SK-N-SH (cell line): ENCODE results near the gene STX18. TPM values are rescaled to one million over a fixed set of nuclear protein-coding genes. Genes with fewer than 3 reads are reported as not detected.

Experiments
- CTCF ChIA-PET: fragments of 300-600, 350-600 bp; formaldehyde crosslinking; extraction: SDS; loops from one replicate; lab custom pipeline; 2021; lab: Yijun Ruan, JAX
- POLR2A ChIA-PET: fragments of 350-600 bp; sonication (Branson Sonifier 250); formaldehyde crosslinking; extraction: SDS; loops from one replicate; lab custom pipeline; 2020; ENCODE audit warnings: antibody characterized with exemption, inconsistent platforms; lab: Yijun Ruan, JAX
- DNase-seq: peaks from one replicate; pipeline ENCODE4 v3.0.0; 2012
- H2AFZ ChIP-seq: fragments of 200-600 bp; sonication (generic); 2 replicates; pipeline ENCODE4 v1.8.1; 2016; ENCODE audit warnings: antibody characterized with exemption, mild to moderate bottlenecking, low read depth
- H3F3A ChIP-seq: fragments of 200-600 bp; sonication (generic); replicated peaks from 2 replicates; pipeline ENCODE3; 2016; ENCODE audit warnings: antibody characterized with exemption, mild to moderate bottlenecking; ENCODE audit not compliant: insufficient read depth
- H3K27ac ChIP-seq, 2 experiments: fragments of 200-500 bp in 1 of 2; fragments of 200-600 bp in 1 of 2; sonication (Bioruptor generic) in 1 of 2; sonication (generic), shearing (Covaris generic) in 1 of 2; 2 replicates each; pipeline versions ENCODE4 v1.5.1 to v1.6.1; 2014 to 2016; ENCODE audit warnings: low read depth in 2 of 2, inconsistent platforms in 1 of 2, low read length in 1 of 2, mild to moderate bottlenecking in 1 of 2, mixed read lengths in 1 of 2
- H3K27me3 ChIP-seq: fragments of 200-600 bp; sonication (generic), shearing (Covaris generic); 2 replicates; pipeline ENCODE4 v1.6.1; 2016; ENCODE audit warnings: mixed run types; ENCODE audit not compliant: insufficient read depth
- H3K36me3 ChIP-seq, 2 experiments: fragments of 200-500 bp in 1 of 2; fragments of 200-600 bp in 1 of 2; sonication (Bioruptor generic) in 1 of 2; sonication (generic) in 1 of 2; replicated peaks in 1 of 2; 2 replicates each; pipeline versions ENCODE3 to v1.5.1; 2014 to 2016; ENCODE audit warnings: low read length in 1 of 2, mild to moderate bottlenecking in 1 of 2; ENCODE audit not compliant: insufficient read depth in 2 of 2, control insufficient read depth in 1 of 2
- H3K4me1 ChIP-seq, 2 experiments: fragments of 200-500 bp in 1 of 2; fragments of 200-600 bp in 1 of 2; sonication (Bioruptor generic) in 1 of 2; sonication (generic), shearing (Covaris generic) in 1 of 2; 2 replicates each; pipeline versions ENCODE4 v1.5.1 to v1.6.1; 2014 to 2016; ENCODE audit warnings: low read depth in 1 of 2, low read length in 1 of 2, mixed run types in 1 of 2; ENCODE audit not compliant: insufficient read depth in 2 of 2, control insufficient read depth in 1 of 2
- H3K4me2 ChIP-seq: fragments of 200-600 bp; sonication (generic), shearing (Covaris generic); 2 replicates; pipeline ENCODE4 v1.6.1; 2017; ENCODE audit warnings: mixed run types
- H3K4me3 ChIP-seq, 2 experiments: fragments of 200-500 bp in 1 of 2; fragments of 200-600 bp in 1 of 2; sonication (Bioruptor generic) in 1 of 2; sonication (generic), shearing (Covaris generic) in 1 of 2; 2 replicates each; pipeline versions ENCODE4 v1.5.1 to v1.8.1; 2014 to 2016; ENCODE audit warnings: low read depth in 2 of 2, inconsistent platforms in 1 of 2, low read length in 1 of 2, mild to moderate bottlenecking in 1 of 2, mixed read lengths in 1 of 2, moderate library complexity in 1 of 2
- H3K79me2 ChIP-seq: fragments of 200-600 bp; sonication (generic); 2 replicates; pipeline ENCODE4 v1.8.1; 2017; ENCODE audit warnings: mild to moderate bottlenecking; ENCODE audit not compliant: insufficient read depth
- H3K9ac ChIP-seq: fragments of 200-600 bp; sonication (generic); 2 replicates; pipeline ENCODE4 v1.6.1; 2017; ENCODE audit warnings: mixed run types
- H3K9me2 ChIP-seq: fragments of 200-600 bp; sonication (generic); 2 replicates; pipeline ENCODE4 v1.6.1; 2017; ENCODE audit warnings: mixed run types
- H3K9me3 ChIP-seq: fragments of 200-600 bp; sonication (generic); 2 replicates; pipeline ENCODE4 v1.6.1; 2017; ENCODE audit warnings: mixed run types, mild to moderate bottlenecking, moderate library complexity
- H4K20me1 ChIP-seq: fragments of 200-600 bp; sonication (generic); 2 replicates; pipeline ENCODE4 v1.6.1; 2017; ENCODE audit warnings: mild to moderate bottlenecking, mixed run types; ENCODE audit not compliant: insufficient read depth
- ELF1 ChIP-seq: IDR thresholded peaks from 2 replicates; pipeline ENCODE4 v1.4.0; 2012
- EZH2phosphoT487 ChIP-seq: fragments of 200-600 bp; sonication (generic); IDR thresholded peaks from 2 replicates; pipeline ENCODE4 v1.6.1; 2017; ENCODE audit warnings: low read depth, mixed run types, mild to moderate bottlenecking, antibody characterized with exemption, moderate library complexity, borderline replicate concordance
- FOSL2 ChIP-seq: IDR thresholded peaks from 2 replicates; pipeline ENCODE4 v1.4.0; 2012; ENCODE audit warnings: low read depth, mild to moderate bottlenecking, moderate library complexity, borderline replicate concordance
- GABPA ChIP-seq: IDR thresholded peaks from 2 replicates; pipeline ENCODE4 v1.4.0; 2012; ENCODE audit warnings: low read depth, mild to moderate bottlenecking
- JUND ChIP-seq: IDR thresholded peaks from 2 replicates; pipeline ENCODE4 v1.4.0; 2012
- MEF2A ChIP-seq: IDR thresholded peaks from 2 replicates; pipeline ENCODE4 v1.4.0; 2012; ENCODE audit warnings: low read depth, borderline replicate concordance
- NRF1 ChIP-seq: IDR thresholded peaks from 2 replicates; pipeline ENCODE4 v1.6.1; 2012; ENCODE audit warnings: low read depth, mild to moderate bottlenecking, low read length
- POLR2AphosphoS5 ChIP-seq: IDR thresholded peaks from 2 replicates; pipeline ENCODE4 v1.6.1; 2012; ENCODE audit warnings: low read depth, low read length
- RCOR1 ChIP-seq: fragments of 150-350 bp; IDR thresholded peaks from 2 replicates; pipeline ENCODE4 v1.6.1; 2017; ENCODE audit warnings: antibody characterized with exemption, low read length
- SMC3 ChIP-seq: IDR thresholded peaks from 2 replicates; pipeline ENCODE4 v1.6.1; 2012; ENCODE audit warnings: low read depth, low read length, improper control_type of control experiment
- TCF12 ChIP-seq: IDR thresholded peaks from 2 replicates; pipeline ENCODE4 v1.4.0; 2012
- TEAD4 ChIP-seq: IDR thresholded peaks from 2 replicates; pipeline ENCODE4 v1.4.0; 2012; ENCODE audit warnings: mild to moderate bottlenecking, borderline replicate concordance; ENCODE audit not compliant: insufficient read depth
- WGBS: methylation state at CpG from one replicate; pipeline ENCODE4 v1.1.6; 2017; ENCODE audit warnings: low lambda C conversion rate; 5-methylcytosine and 5-hydroxymethylcytosine counted together
- polyA plus RNA-seq, 3 experiments: library from polyadenylated mRNA; depleted of rRNA; stranded (reverse); fragments of >200 nt; gene quantifications; 2 replicates each; pipeline ENCODE4 v1.2.3, GENCODE V29; 2012
- TF ChIP-seq, protein P1 (sequence below): IDR thresholded peaks from 2 replicates; pipeline ENCODE4 v1.6.1; 2012; ENCODE audit warnings: mild to moderate bottlenecking, low read depth, low read length, moderate library complexity
- TF ChIP-seq, protein P2 (sequence below): fragments of 150-350 bp; IDR thresholded peaks from 2 replicates; pipeline ENCODE4 v1.6.1; 2016; ENCODE audit warnings: mild to moderate bottlenecking, low read depth, low read length
- TF ChIP-seq, protein P3 (sequence below): IDR thresholded peaks from 2 replicates; pipeline ENCODE4 v1.4.0; 2012; ENCODE audit warnings: low read depth, borderline replicate concordance
- TF ChIP-seq, protein P4 (sequence below): IDR thresholded peaks from 2 replicates; pipeline ENCODE4 v1.4.0; 2012; ENCODE audit warnings: low read depth
- TF ChIP-seq, protein P5 (sequence below): IDR thresholded peaks from 2 replicates; pipeline ENCODE4 v1.4.0; 2012; ENCODE audit warnings: low read depth, borderline replicate concordance

STX18 gene
- polyA plus RNA-seq, 1 of the 3 experiments (the other 2 are of a cell fraction), result 17.3 TPM

DNA sequence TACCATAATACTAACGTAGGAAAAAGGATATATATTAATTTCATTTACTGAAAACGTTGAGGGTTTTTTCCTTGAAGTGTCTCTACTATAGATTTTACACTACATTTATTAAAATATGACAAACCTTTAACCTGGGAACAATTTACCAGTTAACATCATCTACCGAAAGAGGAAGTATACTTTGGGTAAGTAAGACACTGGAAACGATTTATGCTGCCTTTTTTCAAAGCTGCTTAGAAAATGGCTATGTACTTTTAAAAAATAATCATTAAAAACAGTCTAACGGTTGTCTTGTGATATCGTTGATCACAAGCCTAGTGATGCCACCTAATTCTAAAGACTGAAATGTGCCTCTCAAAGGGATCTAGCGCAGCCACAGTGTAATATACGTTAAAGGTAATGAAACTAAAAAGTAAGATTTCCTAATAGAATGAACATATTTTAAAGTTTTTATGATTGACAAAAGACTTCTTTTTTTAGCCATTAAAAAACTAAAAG, 50.4 kb downstream of the STX18 start:
- no peak for TF ChIP-seq MEF2A
- TF ChIP-seq, protein P1, sequence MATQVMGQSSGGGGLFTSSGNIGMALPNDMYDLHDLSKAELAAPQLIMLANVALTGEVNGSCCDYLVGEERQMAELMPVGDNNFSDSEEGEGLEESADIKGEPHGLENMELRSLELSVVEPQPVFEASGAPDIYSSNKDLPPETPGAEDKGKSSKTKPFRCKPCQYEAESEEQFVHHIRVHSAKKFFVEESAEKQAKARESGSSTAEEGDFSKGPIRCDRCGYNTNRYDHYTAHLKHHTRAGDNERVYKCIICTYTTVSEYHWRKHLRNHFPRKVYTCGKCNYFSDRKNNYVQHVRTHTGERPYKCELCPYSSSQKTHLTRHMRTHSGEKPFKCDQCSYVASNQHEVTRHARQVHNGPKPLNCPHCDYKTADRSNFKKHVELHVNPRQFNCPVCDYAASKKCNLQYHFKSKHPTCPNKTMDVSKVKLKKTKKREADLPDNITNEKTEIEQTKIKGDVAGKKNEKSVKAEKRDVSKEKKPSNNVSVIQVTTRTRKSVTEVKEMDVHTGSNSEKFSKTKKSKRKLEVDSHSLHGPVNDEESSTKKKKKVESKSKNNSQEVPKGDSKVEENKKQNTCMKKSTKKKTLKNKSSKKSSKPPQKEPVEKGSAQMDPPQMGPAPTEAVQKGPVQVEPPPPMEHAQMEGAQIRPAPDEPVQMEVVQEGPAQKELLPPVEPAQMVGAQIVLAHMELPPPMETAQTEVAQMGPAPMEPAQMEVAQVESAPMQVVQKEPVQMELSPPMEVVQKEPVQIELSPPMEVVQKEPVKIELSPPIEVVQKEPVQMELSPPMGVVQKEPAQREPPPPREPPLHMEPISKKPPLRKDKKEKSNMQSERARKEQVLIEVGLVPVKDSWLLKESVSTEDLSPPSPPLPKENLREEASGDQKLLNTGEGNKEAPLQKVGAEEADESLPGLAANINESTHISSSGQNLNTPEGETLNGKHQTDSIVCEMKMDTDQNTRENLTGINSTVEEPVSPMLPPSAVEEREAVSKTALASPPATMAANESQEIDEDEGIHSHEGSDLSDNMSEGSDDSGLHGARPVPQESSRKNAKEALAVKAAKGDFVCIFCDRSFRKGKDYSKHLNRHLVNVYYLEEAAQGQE, result no peak
- TF ChIP-seq GABPA, result no peak
- TF ChIP-seq, protein P2, sequence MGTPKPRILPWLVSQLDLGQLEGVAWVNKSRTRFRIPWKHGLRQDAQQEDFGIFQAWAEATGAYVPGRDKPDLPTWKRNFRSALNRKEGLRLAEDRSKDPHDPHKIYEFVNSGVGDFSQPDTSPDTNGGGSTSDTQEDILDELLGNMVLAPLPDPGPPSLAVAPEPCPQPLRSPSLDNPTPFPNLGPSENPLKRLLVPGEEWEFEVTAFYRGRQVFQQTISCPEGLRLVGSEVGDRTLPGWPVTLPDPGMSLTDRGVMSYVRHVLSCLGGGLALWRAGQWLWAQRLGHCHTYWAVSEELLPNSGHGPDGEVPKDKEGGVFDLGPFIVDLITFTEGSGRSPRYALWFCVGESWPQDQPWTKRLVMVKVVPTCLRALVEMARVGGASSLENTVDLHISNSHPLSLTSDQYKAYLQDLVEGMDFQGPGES, result no peak
- TF ChIP-seq TEAD4, result no peak
- no peak for TF ChIP-seq POLR2AphosphoS5
- TF ChIP-seq, protein P3, sequence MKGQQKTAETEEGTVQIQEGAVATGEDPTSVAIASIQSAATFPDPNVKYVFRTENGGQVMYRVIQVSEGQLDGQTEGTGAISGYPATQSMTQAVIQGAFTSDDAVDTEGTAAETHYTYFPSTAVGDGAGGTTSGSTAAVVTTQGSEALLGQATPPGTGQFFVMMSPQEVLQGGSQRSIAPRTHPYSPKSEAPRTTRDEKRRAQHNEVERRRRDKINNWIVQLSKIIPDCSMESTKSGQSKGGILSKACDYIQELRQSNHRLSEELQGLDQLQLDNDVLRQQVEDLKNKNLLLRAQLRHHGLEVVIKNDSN, result no peak
- TF ChIP-seq, protein P4, sequence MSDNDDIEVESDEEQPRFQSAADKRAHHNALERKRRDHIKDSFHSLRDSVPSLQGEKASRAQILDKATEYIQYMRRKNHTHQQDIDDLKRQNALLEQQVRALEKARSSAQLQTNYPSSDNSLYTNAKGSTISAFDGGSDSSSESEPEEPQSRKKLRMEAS, result no peak
- TF ChIP-seq TCF12, result no peak
- no peak for TF ChIP-seq NRF1
- TF ChIP-seq FOSL2, result no peak
- TF ChIP-seq, protein P5, sequence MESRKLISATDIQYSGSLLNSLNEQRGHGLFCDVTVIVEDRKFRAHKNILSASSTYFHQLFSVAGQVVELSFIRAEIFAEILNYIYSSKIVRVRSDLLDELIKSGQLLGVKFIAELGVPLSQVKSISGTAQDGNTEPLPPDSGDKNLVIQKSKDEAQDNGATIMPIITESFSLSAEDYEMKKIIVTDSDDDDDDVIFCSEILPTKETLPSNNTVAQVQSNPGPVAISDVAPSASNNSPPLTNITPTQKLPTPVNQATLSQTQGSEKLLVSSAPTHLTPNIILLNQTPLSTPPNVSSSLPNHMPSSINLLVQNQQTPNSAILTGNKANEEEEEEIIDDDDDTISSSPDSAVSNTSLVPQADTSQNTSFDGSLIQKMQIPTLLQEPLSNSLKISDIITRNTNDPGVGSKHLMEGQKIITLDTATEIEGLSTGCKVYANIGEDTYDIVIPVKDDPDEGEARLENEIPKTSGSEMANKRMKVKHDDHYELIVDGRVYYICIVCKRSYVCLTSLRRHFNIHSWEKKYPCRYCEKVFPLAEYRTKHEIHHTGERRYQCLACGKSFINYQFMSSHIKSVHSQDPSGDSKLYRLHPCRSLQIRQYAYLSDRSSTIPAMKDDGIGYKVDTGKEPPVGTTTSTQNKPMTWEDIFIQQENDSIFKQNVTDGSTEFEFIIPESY, result no peak
- TF ChIP-seq EZH2phosphoT487, result no peak
- no peak for TF ChIP-seq RCOR1
- TF ChIP-seq JUND, result no peak
- TF ChIP-seq ELF1, result no peak
- TF ChIP-seq SMC3, result no peak
- Histone ChIP-seq H3K4me3 (no peak overlapping the region), H2AFZ (no peak overlapping the region), H3K36me3 (no peaks in the 10 kb centered on the region), H3K79me2 (peaks cover 10% of the 10 kb centered on the region), H3K27me3 (no peaks in the 10 kb centered on the region), H3K9me3 (no peaks in the 10 kb centered on the region), H3K9ac (no peak overlapping the region), H3K4me2 (no peak overlapping the region), H3K9me2 (no peaks in the 10 kb centered on the region), H3F3A (peaks cover 16% of the 10 kb centered on the region), H4K20me1 (0 out of 2 replicates have a peak, but pooled peaks cover 3% of the 10 kb centered on the region), H3K27ac (0 out of 4 replicates have a peak overlapping the region, but pooled peaks of 1 of the 2 experiments have one; percentile 27), H3K4me1 (peaks cover 0 to 16% of the 10 kb centered on the region in 2 experiments; a peak in 2 of 4 replicates)
- 89% methylated on average over 8 of the region's 8 CpGs for WGBS
- no peak for DNase-seq
- POLR2A ChIA-PET, result no interaction called here
- CTCF ChIA-PET, result interaction anchor here (1.1 kb wide), 1 partner anchor 10 kb away, joined by 7 read pairs; no protein-coding TSS in a partner anchor
